Measurements from ENCODE around the gene NRIP1.

NRIP1 gene

GRCh38 chr21:15003463-15004135 is 61.2 kb downstream of the NRIP1 start:
- peak; percentile 23 for DNase-seq

- DNase-seq: no peak
Observed at GRCh38 chr21:15001857-15002606, 62.8 kb downstream of the NRIP1 start.

GRCh38 chr21:15001113-15001512 is 63.7 kb downstream of the NRIP1 start:
- no peak for DNase-seq

- DNase-seq: no peak
Observed at GRCh38 chr21:15000081-15000480, 64.7 kb downstream of the NRIP1 start.

- no peak for DNase-seq
Observed at GRCh38 chr21:14998784-14999183, 66.0 kb downstream of the NRIP1 start.

GRCh38 chr21:14998336-14998735 is 66.5 kb downstream of the NRIP1 start:
- no peak for DNase-seq

GRCh38 chr21:14995695-14996490 is 68.9 kb downstream of the NRIP1 start:
- DNase-seq: no peak

- no peak for DNase-seq
Observed at GRCh38 chr21:14995226-14995625, 69.6 kb downstream of the NRIP1 start.

- DNase-seq: no peak
Observed at GRCh38 chr21:14993115-14993514, 71.7 kb downstream of the NRIP1 start.

- DNase-seq: no peak
Observed at GRCh38 chr21:14991957-14992356, 72.8 kb downstream of the NRIP1 start.

- peak; percentile 46 for DNase-seq
Observed at GRCh38 chr21:14989359-14989758, 75.4 kb downstream of the NRIP1 start.

GRCh38 chr21:14988760-14989159 is 76.0 kb downstream of the NRIP1 start:
- DNase-seq: no peak

- DNase-seq: no peak
Observed at GRCh38 chr21:14987370-14988170, 77.2 kb downstream of the NRIP1 start.

GRCh38 chr21:14985306-14985705 is 79.5 kb downstream of the NRIP1 start:
- DNase-seq: no peak

- DNase-seq: no peak
Observed at GRCh38 chr21:14982336-14982735, 82.5 kb downstream of the NRIP1 start.

GRCh38 chr21:14981246-14981645 is 83.6 kb downstream of the NRIP1 start:
- no peak for DNase-seq

- DNase-seq: no peak
Observed at GRCh38 chr21:14979264-14979663, 85.5 kb downstream of the NRIP1 start.

- peak; percentile 24 for DNase-seq
Observed at GRCh38 chr21:14977814-14978213, 87.0 kb downstream of the NRIP1 start.

- no peak for DNase-seq
Observed at GRCh38 chr21:14975136-14975919, 89.5 kb downstream of the NRIP1 start.

GRCh38 chr21:14972678-14973077 is 92.1 kb downstream of the NRIP1 start:
- DNase-seq: no peak

GRCh38 chr21:14968821-14969220 is 96.0 kb downstream of the NRIP1 start:
- DNase-seq: no peak

- no peak for DNase-seq
Observed at GRCh38 chr21:14968029-14968428, 96.8 kb downstream of the NRIP1 start.
